Cardiac fibroblast (primary cell): ENCODE data around the gene MRNIP.
"Not testable (repeated sequence)": the region's sequence is repeated elsewhere in the genome, so short reads cannot be mapped to it uniquely, and the experiment has no call there.

ENCODE experiments used
- DNase-seq, 2 donors: peaks; one replicate each; pipeline versions ENCODE4 v3.0.0 to v3.0.0-alpha.2; 2010; ENCODE audit warnings: low read depth in 2 of 2
- H3K4me3 ChIP-seq, 2 donors: replicated peaks in 1 of 2; 1 replicate in 1 of 2; 2 replicates in 1 of 2; pipeline ENCODE4 v1.5.1; 2011; ENCODE audit warnings: low read depth in 2 of 2, low read length in 2 of 2, mild to moderate bottlenecking in 2 of 2, moderate library complexity in 1 of 2
- CTCF ChIP-seq: IDR thresholded peaks from one replicate; pipeline ENCODE4 v1.5.1; 2011; ENCODE audit warnings: low read depth, mild to moderate bottlenecking, low read length, inconsistent platforms

MRNIP gene

GRCh38 chr5:179840321-179840720 is 18.3 kb downstream of the MRNIP start:
- no peak for TF ChIP-seq CTCF
- no peak overlapping the region for H3K4me3 ChIP-seq
- peak in 1 of 2 donors; percentile 23 for DNase-seq

GRCh38 chr5:179839328-179840256 is 19.0 kb downstream of the MRNIP start:
- DNase-seq, result peak; percentile 46 to 68
- TF ChIP-seq CTCF, result no peak
- H3K4me3 ChIP-seq, result no peak overlapping the region

- H3K4me3 ChIP-seq, result no peak overlapping the region
- DNase-seq, result peak in 1 of 2 donors; percentile 35
- TF ChIP-seq CTCF, result no peak
Measured at GRCh38 chr5:179837076-179838011, 21.3 kb downstream of the MRNIP start.

- no peak for TF ChIP-seq CTCF
- no peak overlapping the region for H3K4me3 ChIP-seq
- peak; percentile 36 to 43 for DNase-seq
Measured at GRCh38 chr5:179836225-179837019, 22.2 kb downstream of the MRNIP start.

- DNase-seq, H3K4me3 ChIP-seq: not testable (repeated sequence)
Measured at GRCh38 chr5:179834871-179835270, 23.7 kb downstream of the MRNIP start.

- H3K4me3 ChIP-seq, result no peak overlapping the region
- no peak for TF ChIP-seq CTCF
- no peak for DNase-seq
Measured at GRCh38 chr5:179834120-179834519, 24.5 kb downstream of the MRNIP start.
